Activated CD8-positive, alpha-beta memory T cell treated with anti-CD3 and anti-CD28 coated beads for 1 hour (primary cell): ENCODE data around the gene UGT1A8.

Experiments used
- DNase-seq, 2 donors: peaks; one replicate each; pipeline ENCODE4 v3.0.0-alpha.2; 2020; ENCODE audit warnings: low read depth in 1 of 2; ENCODE audit errors: extremely low read depth in 1 of 2

The UGT1A8 gene

GRCh38 chr2:233816771-233817170 lies 199.3 kb downstream of the UGT1A8 start:
- no peak for DNase-seq

- DNase-seq = no peak
Observed at GRCh38 chr2:233817361-233817911, 200.0 kb downstream of the UGT1A8 start.

GRCh38 chr2:233817995-233818638 lies 200.7 kb downstream of the UGT1A8 start:
- DNase-seq = no peak

- no peak for DNase-seq
Observed at GRCh38 chr2:233818639-233819621, 201.5 kb downstream of the UGT1A8 start.

GRCh38 chr2:233819884-233820773 lies 202.7 kb downstream of the UGT1A8 start:
- DNase-seq = no peak

GRCh38 chr2:233820774-233821105 lies 203.3 kb downstream of the UGT1A8 start:
- DNase-seq = no peak

GRCh38 chr2:233821196-233821595 lies 203.8 kb downstream of the UGT1A8 start:
- DNase-seq = no peak

- no peak for DNase-seq
Observed at GRCh38 chr2:233821709-233822100, 204.3 kb downstream of the UGT1A8 start.

GRCh38 chr2:233822101-233822771 lies 204.8 kb downstream of the UGT1A8 start:
- DNase-seq = no peak
